GM12891 (cell line): ENCODE measurements around the gene PCDHA7.

Experiments
- PAX5 ChIP-seq: IDR thresholded peaks from 2 replicates; pipeline ENCODE4 v1.6.1; 2011; ENCODE audit warnings: low read length, moderate library complexity, mild to moderate bottlenecking; ENCODE audit not compliant: insufficient read depth, severe bottlenecking
- POLR2A ChIP-seq: IDR thresholded peaks from 2 replicates; pipeline ENCODE4 v1.6.1; 2011; ENCODE audit warnings: low read depth, low read length, control low read depth
- POLR2AphosphoS5 ChIP-seq: IDR thresholded peaks from 2 replicates; pipeline ENCODE4 v1.6.1; 2011; ENCODE audit warnings: low read depth, low read length, control low read depth
- TAF1 ChIP-seq: IDR thresholded peaks from 2 replicates; pipeline ENCODE4 v1.6.1; 2011; ENCODE audit warnings: low read depth, low read length, control low read depth

DNA sequence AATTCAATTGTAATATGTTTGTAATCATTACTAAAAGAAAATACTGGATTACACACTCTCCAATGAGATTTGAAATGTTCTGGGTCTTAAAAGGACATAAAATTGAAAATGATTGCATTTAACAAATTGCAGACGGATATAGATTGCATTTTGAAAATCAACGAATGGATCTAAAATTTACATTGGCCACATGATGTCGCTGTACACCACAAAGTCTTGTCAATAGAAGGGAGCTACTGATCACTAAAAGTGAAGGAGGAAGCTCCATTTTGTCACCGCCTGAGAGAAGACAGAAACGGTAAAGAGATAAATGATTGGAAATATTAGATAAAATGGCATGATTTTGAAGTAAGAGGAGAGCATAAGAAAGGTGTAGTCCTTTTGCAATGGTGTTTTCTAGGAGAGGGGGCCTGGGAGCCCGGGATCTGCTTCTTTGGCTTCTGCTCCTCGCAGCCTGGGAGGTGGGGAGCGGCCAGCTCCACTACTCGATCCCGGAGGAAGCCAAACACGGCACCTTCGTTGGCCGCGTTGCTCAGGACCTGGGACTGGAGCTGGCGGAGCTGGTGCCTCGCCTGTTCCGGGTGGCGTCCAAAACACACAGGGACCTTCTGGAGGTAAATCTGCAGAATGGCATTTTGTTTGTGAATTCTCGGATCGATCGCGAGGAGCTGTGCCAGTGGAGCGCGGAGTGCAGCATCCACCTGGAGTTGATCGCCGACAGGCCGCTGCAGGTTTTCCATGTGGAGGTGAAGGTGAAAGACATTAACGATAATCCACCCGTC is 48.0 kb upstream of the PCDHA7 start, which contains the start of gene PCDHA1:
- TF ChIP-seq POLR2A (no peak), POLR2AphosphoS5 (no peak), PAX5 (no peak), TAF1 (no peak)
